Trophoblast cell (in vitro differentiated cells and primary cell): Measurements from ENCODE around the gene ATXN1.
A peak's percentile ranks its signal among the peaks of the same experiment; 100 is the strongest.

Source experiments
- DNase-seq, 2 donors: peaks; one replicate each; pipeline ENCODE4 v3.0.0-alpha.2; 2016
- H2AFZ ChIP-seq: 2 replicates; pipeline ENCODE4 v1.6.1; 2013; ENCODE audit warnings: low read length, moderate library complexity, mild to moderate bottlenecking; ENCODE audit not compliant: insufficient read depth, poor library complexity
- H2AK5ac ChIP-seq: 2 replicates; pipeline ENCODE4 v1.6.1; 2013; ENCODE audit warnings: mild to moderate bottlenecking, low read length
- H2BK120ac ChIP-seq: 2 replicates; pipeline ENCODE4 v1.6.1; 2013; ENCODE audit warnings: low read length, mild to moderate bottlenecking, moderate library complexity; ENCODE audit not compliant: insufficient read depth, poor library complexity
- H2BK12ac ChIP-seq: 2 replicates; pipeline ENCODE4 v1.6.1; 2013; ENCODE audit warnings: mild to moderate bottlenecking, low read length, moderate library complexity
- H2BK5ac ChIP-seq: 2 replicates; pipeline ENCODE4 v1.6.1; 2013; ENCODE audit warnings: low read length, low read depth, moderate library complexity, mild to moderate bottlenecking; ENCODE audit not compliant: poor library complexity
- H3K14ac ChIP-seq: 2 replicates; pipeline ENCODE4 v1.6.1; 2013; ENCODE audit warnings: mild to moderate bottlenecking, low read length
- H3K18ac ChIP-seq: 2 replicates; pipeline ENCODE4 v1.6.1; 2013; ENCODE audit warnings: mild to moderate bottlenecking, low read length
- H3K23ac ChIP-seq: 2 replicates; pipeline ENCODE4 v1.6.1; 2013; ENCODE audit warnings: low read length
- H3K27ac ChIP-seq: 2 replicates; pipeline ENCODE4 v1.5.1; 2013; ENCODE audit warnings: low read depth, mild to moderate bottlenecking, inconsistent platforms, low read length, moderate library complexity
- H3K27me3 ChIP-seq: 2 replicates; pipeline ENCODE4 v1.6.1; 2013; ENCODE audit warnings: inconsistent platforms, mild to moderate bottlenecking, low read length, moderate library complexity; ENCODE audit not compliant: insufficient read depth
- H3K36me3 ChIP-seq, 2 experiments: 1 replicate in 1 of 2; 2 replicates in 1 of 2; pipeline ENCODE4 v1.6.1; 2013; ENCODE audit warnings: low read length in 2 of 2, mild to moderate bottlenecking in 2 of 2, moderate library complexity in 1 of 2; ENCODE audit not compliant: insufficient read depth in 2 of 2, control insufficient read depth in 1 of 2
- H3K4ac ChIP-seq: 2 replicates; pipeline ENCODE4 v1.6.1; 2013; ENCODE audit warnings: low read depth, mild to moderate bottlenecking, low read length, moderate library complexity
- H3K4me1 ChIP-seq, 2 experiments: 1 replicate in 1 of 2; 2 replicates in 1 of 2; pipeline ENCODE4 v1.6.1; 2013; ENCODE audit warnings: low read length in 2 of 2, mild to moderate bottlenecking in 2 of 2, moderate library complexity in 1 of 2; ENCODE audit not compliant: insufficient read depth in 2 of 2, control insufficient read depth in 1 of 2
- H3K4me2 ChIP-seq: 2 replicates; pipeline ENCODE4 v1.6.1; 2013; ENCODE audit warnings: inconsistent platforms, mild to moderate bottlenecking, low read length, moderate library complexity
- H3K4me3 ChIP-seq: 2 replicates; pipeline ENCODE4 v1.5.1; 2013; ENCODE audit warnings: mild to moderate bottlenecking, low read depth, low read length, inconsistent platforms
- H3K79me1 ChIP-seq: one replicate; pipeline ENCODE4 v1.6.1; 2013; ENCODE audit warnings: low read length
- H3K79me2 ChIP-seq: 2 replicates; pipeline ENCODE4 v1.6.1; 2013; ENCODE audit warnings: low read length, mild to moderate bottlenecking; ENCODE audit not compliant: control insufficient read depth, insufficient read depth, poor library complexity
- H3K9ac ChIP-seq: 2 replicates; pipeline ENCODE4 v1.6.1; 2013; ENCODE audit warnings: mild to moderate bottlenecking, low read length
- H3K9me3 ChIP-seq: 2 replicates; pipeline ENCODE4 v1.6.1; 2013; ENCODE audit warnings: low read depth, mild to moderate bottlenecking, control low read depth, inconsistent platforms, low read length; ENCODE audit not compliant: insufficient read depth
- H4K12ac ChIP-seq: 2 replicates; pipeline ENCODE4 v1.6.1; 2013; ENCODE audit warnings: low read depth, mild to moderate bottlenecking, low read length, moderate library complexity
- H4K8ac ChIP-seq: 2 replicates; pipeline ENCODE4 v1.6.1; 2013; ENCODE audit warnings: low read depth, mild to moderate bottlenecking, low read length, moderate library complexity
- H4K91ac ChIP-seq: one replicate; pipeline ENCODE4 v1.6.1; 2013; ENCODE audit warnings: low read depth, mild to moderate bottlenecking, low read length, moderate library complexity
- whole genome bisulfite sequencing: extraction: QIAGEN DNeasy Blood & Tissue Kit; methylation state at CpG from one replicate; pipeline ENCODE4 v1.1.7; 2013; ENCODE audit warnings: missing lambda C conversion rate; ENCODE audit not compliant: insufficient read length, insufficient coverage; ENCODE audit errors: extremely low coverage; 5-methylcytosine and 5-hydroxymethylcytosine counted together

Gene ATXN1

DNA sequence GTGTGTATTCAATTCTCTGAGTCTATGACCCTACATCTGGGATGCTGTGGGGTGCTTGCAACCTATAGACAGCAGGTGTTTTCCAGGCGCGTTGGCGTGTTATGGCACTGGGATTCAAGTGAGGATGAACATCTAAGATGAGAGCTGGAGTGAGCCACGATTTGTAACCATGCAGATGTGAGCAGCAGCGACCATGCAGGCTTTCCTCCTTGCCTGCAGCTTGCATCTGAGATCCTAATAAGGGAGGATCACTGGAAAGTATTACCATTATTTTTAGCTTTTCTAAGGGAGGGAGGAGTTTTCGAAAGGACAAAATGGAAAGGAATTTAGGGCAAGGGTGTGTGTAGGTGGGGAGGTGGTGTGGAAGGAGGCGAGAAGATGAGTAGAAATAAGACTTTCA, 216.7 kb downstream of the ATXN1 start:
- H3K14ac ChIP-seq, result no peak overlapping the region
- H2AK5ac ChIP-seq, result no peak overlapping the region
- H3K4ac ChIP-seq, result no peak overlapping the region
- WGBS, result 100% methylated on average over 2 of the region's 7 CpGs
- no peak overlapping the region for H3K4me3 ChIP-seq
- no peaks in the 10 kb centered on the region for H3K79me2 ChIP-seq
- H3K79me1 ChIP-seq, result no peaks in the 10 kb centered on the region
- no peak overlapping the region for H3K9ac ChIP-seq
- no peak overlapping the region for H4K12ac ChIP-seq
- H2BK5ac ChIP-seq, result no peak overlapping the region
- no peaks in the 10 kb centered on the region for H3K9me3 ChIP-seq
- no peaks in the 10 kb centered on the region for H3K36me3 ChIP-seq
- H3K23ac ChIP-seq, result no peak overlapping the region
- H3K4me2 ChIP-seq, result no peak overlapping the region
- no peak overlapping the region for H4K91ac ChIP-seq
- H3K27ac ChIP-seq, result no peak overlapping the region
- H4K8ac ChIP-seq, result no peak overlapping the region
- H3K18ac ChIP-seq, result no peak overlapping the region
- H3K4me1 ChIP-seq, result peaks cover 9 to 12% of the 10 kb centered on the region in 2 experiments
- peak in 1 of 2 donors; percentile 35 for DNase-seq
- no peaks in the 10 kb centered on the region for H3K27me3 ChIP-seq
- H2AFZ ChIP-seq, result peak overlapping the region; percentile 35
- no peak overlapping the region for H2BK120ac ChIP-seq
- peak overlapping the region; percentile 45 for H2BK12ac ChIP-seq

DNA sequence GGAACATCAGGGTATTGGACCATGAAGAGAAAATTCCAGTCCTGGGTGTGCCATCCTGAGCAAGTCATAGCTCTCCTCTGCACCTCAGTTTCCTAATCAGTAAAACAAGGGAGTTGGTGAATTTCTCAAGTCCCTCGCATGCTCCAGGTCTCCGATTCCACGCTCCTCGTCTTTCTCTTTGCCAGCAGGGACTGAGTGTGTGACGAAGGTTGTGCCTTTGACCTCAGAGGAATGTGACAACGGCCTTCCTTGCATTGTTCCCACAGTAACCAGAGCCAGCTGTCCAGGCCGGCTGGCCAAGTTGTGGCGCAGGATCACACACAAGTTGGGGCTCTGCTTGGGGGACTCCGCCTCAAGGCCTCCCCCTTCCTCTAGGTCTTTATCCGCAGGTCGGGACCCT, 217.3 kb downstream of the ATXN1 start:
- Histone ChIP-seq H3K4ac (no peak overlapping the region), H3K18ac (no peak overlapping the region), H3K27me3 (no peaks in the 10 kb centered on the region), H2AK5ac (no peak overlapping the region), H3K27ac (no peak overlapping the region), H4K8ac (no peak overlapping the region), H3K79me1 (no peaks in the 10 kb centered on the region), H3K4me3 (no peak overlapping the region), H2AFZ (peak overlapping the region; percentile 35), H4K12ac (no peak overlapping the region), H2BK5ac (no peak overlapping the region), H3K23ac (no peak overlapping the region), H3K4me1 (peaks cover 9 to 12% of the 10 kb centered on the region in 2 experiments), H3K36me3 (no peaks in the 10 kb centered on the region), H3K14ac (no peak overlapping the region), H3K79me2 (no peaks in the 10 kb centered on the region), H3K4me2 (no peak overlapping the region), H4K91ac (no peak overlapping the region), H3K9ac (no peak overlapping the region), H2BK120ac (no peak overlapping the region), H2BK12ac (no peak overlapping the region), H3K9me3 (no peaks in the 10 kb centered on the region)
- DNase-seq, result peak; percentile 26 to 62
- no CpG with 5 or more reads among the region's 11 CpGs for WGBS

DNA sequence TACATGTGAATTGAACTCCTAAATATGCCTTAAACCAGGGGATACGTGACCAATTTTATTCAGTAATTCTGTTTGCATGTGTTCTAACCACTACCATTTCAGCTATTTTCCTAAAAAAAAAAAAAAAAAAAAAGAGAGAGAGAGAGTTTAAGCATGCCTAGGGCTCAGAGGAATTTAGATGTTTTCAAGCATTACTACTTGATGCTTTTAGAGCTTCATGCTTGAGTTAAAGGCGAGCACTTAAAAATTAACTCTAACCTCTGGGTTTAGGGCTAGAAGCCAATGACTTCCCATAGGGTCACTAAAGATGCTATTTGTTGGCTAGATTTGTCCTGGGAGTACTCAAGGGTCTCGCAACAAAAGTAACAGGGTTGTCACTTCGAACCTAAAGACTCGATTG, 217.7 kb downstream of the ATXN1 start:
- H2BK120ac ChIP-seq, result no peak overlapping the region
- H2AK5ac ChIP-seq, result no peak overlapping the region
- no peaks in the 10 kb centered on the region for H3K79me2 ChIP-seq
- no peak overlapping the region for H4K12ac ChIP-seq
- no peak overlapping the region for H2AFZ ChIP-seq
- H3K18ac ChIP-seq, result no peak overlapping the region
- no peak overlapping the region for H4K8ac ChIP-seq
- no CpG with 5 or more reads among the region's 5 CpGs for WGBS
- no peak overlapping the region for H3K27ac ChIP-seq
- no peak overlapping the region for H3K23ac ChIP-seq
- no peaks in the 10 kb centered on the region for H3K36me3 ChIP-seq
- H3K4ac ChIP-seq, result no peak overlapping the region
- no peaks in the 10 kb centered on the region for H3K79me1 ChIP-seq
- H3K4me1 ChIP-seq, result peaks cover 9 to 12% of the 10 kb centered on the region in 2 experiments
- H4K91ac ChIP-seq, result no peak overlapping the region
- H3K9me3 ChIP-seq, result no peaks in the 10 kb centered on the region
- H2BK12ac ChIP-seq, result no peak overlapping the region
- no peaks in the 10 kb centered on the region for H3K27me3 ChIP-seq
- no peak overlapping the region for H2BK5ac ChIP-seq
- H3K4me3 ChIP-seq, result no peak overlapping the region
- H3K4me2 ChIP-seq, result no peak overlapping the region
- no peak for DNase-seq
- no peak overlapping the region for H3K9ac ChIP-seq
- no peak overlapping the region for H3K14ac ChIP-seq

GRCh38 chr6:16542070-16542469, 219.2 kb downstream of the ATXN1 start:
- no peaks in the 10 kb centered on the region for H3K79me2 ChIP-seq
- H3K23ac ChIP-seq, result no peak overlapping the region
- H3K9ac ChIP-seq, result no peak overlapping the region
- H4K12ac ChIP-seq, result no peak overlapping the region
- H2BK5ac ChIP-seq, result no peak overlapping the region
- H2BK120ac ChIP-seq, result no peak overlapping the region
- H3K14ac ChIP-seq, result no peak overlapping the region
- H3K27me3 ChIP-seq, result no peaks in the 10 kb centered on the region
- H3K18ac ChIP-seq, result no peak overlapping the region
- H2AK5ac ChIP-seq, result no peak overlapping the region
- peaks cover 9 to 12% of the 10 kb centered on the region in 2 experiments for H3K4me1 ChIP-seq
- H4K91ac ChIP-seq, result no peak overlapping the region
- no peak overlapping the region for H3K4ac ChIP-seq
- H4K8ac ChIP-seq, result no peak overlapping the region
- no peaks in the 10 kb centered on the region for H3K36me3 ChIP-seq
- H3K4me2 ChIP-seq, result no peak overlapping the region
- no CpG with 5 or more reads among the region's 7 CpGs for WGBS
- no peak overlapping the region for H3K4me3 ChIP-seq
- no peak overlapping the region for H3K27ac ChIP-seq
- no peaks in the 10 kb centered on the region for H3K9me3 ChIP-seq
- no peak overlapping the region for H2AFZ ChIP-seq
- H2BK12ac ChIP-seq, result no peak overlapping the region
- no peak for DNase-seq
- H3K79me1 ChIP-seq, result no peaks in the 10 kb centered on the region
